GM19395 (cell line): Measurements from ENCODE around the gene INAFM2.

Source experiments
- ATAC-seq: cut with Tn5 transposase; IDR thresholded peaks from one replicate; pipeline ENCODE4 v1.9.1; 2021; ENCODE audit warnings: mild to moderate bottlenecking, moderate library complexity; ENCODE audit not compliant: unreplicated experiment

INAFM2 gene

GRCh38 chr15:40287505-40287904 is 36.0 kb upstream of the INAFM2 start:
- no peak for ATAC-seq

- no peak for ATAC-seq
Measured at GRCh38 chr15:40287968-40288367, 35.5 kb upstream of the INAFM2 start.

DNA sequence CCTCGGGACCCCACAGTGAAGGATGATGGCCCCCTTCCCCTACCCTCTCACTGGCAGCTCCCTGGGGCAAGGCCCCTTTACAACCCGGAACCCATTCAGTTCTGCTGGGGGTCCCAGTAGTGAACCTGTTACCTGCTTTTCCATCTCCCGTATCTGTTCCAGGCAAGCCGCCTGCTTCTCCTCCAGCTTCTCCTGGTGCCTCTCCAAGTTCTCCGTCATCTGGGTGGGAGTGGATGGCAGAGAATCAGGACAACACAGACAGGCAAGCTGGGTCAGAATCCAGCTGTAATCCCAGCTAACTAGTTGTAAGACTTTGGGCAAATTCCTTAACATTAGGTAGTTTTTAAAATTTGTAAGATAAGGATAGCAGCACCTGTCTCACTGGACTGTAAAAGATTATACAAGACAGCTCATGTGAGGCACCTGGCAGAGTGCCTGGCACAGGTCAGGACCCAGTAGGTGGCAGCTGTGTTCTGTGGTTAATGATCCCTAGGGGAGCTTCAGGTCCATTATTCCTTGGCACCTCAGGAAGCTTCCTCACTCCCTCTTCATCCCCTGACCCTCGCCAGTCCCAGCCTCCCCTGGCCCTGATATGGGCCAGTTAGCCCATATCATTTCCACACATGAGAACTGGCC is 34.2 kb upstream of the INAFM2 start:
- ATAC-seq = no peak

DNA sequence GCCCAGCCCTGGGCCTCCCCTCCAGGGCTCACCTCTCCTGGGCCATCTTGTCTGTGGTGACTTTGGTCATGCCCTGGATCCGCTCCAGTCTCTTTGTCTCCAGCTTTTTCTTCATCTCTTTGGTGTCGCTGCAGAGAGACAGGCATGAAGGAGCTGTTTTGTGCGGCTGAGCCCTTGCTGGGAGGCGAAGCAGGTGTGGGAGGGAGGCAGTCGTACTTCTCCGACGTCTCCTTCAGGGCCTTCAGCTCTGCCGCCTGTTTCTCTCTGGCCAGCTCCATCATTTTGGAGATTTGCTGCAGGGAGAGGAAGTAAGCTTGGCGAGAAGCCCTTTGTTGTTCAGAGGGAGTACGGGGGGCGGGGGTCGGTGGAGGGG is 33.0 kb upstream of the INAFM2 start:
- no peak for ATAC-seq

GRCh38 chr15:40290918-40291574 is 32.4 kb upstream of the INAFM2 start:
- no peak for ATAC-seq

GRCh38 chr15:40292246-40292645 is 31.2 kb upstream of the INAFM2 start:
- ATAC-seq = no peak

GRCh38 chr15:40293006-40293405 is 30.5 kb upstream of the INAFM2 start:
- no peak for ATAC-seq

DNA sequence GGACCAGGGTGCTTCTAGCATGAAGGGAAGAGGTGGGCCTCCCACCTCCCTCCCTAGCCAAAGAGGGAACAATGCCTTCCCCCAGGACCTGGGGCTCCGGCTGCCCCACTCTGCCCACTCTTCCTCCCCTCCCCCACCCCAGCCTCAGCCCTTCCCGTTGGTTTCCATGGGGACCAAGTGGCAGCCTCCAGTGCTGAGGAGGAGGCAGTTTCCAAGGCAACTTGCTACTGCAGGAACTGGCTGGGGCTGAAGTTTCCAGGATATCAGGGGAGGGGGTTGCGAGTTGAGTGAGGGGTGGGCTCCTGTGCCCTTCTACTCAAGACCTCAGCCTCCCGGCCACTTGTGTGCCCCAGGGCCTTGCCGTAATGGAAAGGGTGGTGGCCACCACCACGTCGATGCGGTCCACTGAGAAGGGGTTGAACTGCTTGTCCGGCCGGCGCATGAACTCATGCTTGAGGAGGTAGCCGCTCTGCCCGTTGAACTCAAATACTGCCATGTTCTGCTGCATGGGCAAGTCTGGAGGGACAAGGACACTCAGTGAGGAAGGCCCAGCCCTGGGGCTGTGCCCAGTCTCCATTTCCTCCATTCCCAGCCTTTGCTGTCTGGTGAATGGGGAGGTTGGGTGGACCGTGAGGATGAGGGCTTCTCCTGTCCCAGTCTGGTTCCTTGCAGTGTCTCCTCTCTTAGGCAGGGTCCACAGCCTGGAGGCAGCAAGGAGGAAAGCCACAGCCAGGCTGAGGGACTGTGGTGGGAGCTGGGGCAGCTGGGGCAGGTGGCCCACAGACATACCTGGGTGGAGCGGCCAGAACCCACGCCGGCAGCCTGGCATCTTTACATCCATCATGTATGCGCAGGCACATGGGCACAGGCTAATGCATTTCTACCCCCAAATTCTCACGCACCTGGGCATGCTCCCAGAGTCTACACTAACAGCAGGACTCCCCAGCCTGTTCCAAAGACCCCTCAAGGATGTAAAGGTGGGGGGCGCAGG is 29.3 kb upstream of the INAFM2 start:
- no peak for ATAC-seq

GRCh38 chr15:40295297-40295696 is 28.2 kb upstream of the INAFM2 start:
- ATAC-seq = no peak

GRCh38 chr15:40295877-40296560 is 27.5 kb upstream of the INAFM2 start:
- ATAC-seq = no peak

- ATAC-seq = no peak
Measured at GRCh38 chr15:40296561-40297230, 26.8 kb upstream of the INAFM2 start.

- no peak for ATAC-seq
Measured at GRCh38 chr15:40297356-40297755, 26.1 kb upstream of the INAFM2 start.

DNA sequence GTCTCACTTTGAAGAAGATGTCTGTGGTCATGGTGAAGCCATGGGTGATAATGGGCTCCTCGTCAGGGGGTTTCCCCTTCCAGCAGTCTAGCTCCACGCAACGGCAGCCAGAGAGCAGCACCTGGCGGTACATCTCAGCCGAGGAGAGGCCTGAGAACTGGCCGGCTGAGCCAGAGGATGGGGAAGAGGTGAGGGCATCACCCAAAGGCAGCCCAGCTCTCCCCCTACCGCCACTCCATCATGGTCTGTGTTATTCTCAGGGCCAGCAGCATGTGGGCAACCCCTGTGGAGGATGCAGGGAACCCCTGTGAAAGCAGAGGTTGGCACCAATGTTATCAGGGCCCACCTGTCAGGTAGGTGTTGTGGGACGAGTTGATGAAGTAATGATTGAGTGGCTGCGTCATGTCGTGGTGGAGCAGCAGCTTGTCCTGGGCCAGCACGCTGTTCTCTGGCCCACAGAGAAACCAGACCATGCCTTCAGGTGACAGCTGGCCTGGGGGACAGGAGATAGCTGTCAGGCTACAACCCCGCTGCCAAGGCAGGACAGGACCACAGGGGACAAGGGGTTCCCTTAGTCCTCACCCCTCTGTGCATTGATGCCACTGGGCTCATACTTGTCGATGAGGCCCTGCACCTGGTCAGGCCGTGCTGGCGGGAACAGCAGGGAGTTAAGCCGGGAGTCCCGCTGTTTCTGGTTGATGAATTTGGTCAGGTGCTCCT is 25.1 kb upstream of the INAFM2 start:
- no peak for ATAC-seq

DNA sequence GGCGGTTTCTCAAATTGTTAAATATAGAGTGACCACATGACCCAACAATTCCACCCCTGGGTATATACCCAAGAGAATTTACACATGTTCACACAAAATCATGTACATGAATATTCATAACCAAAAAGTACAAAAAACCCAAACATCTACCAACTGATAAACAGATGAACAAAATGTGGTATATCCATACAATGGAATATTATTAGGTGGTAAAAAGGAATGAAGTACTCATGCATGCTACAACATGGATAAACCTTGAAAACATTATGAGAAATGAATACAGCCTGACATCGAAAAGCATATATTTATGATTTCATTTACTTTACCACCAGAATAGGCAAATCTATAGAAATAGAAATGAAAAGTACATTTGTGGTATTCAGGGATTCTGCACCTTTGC is 23.1 kb upstream of the INAFM2 start:
- ATAC-seq = no peak

GRCh38 chr15:40300771-40301170 is 22.7 kb upstream of the INAFM2 start:
- no peak for ATAC-seq

DNA sequence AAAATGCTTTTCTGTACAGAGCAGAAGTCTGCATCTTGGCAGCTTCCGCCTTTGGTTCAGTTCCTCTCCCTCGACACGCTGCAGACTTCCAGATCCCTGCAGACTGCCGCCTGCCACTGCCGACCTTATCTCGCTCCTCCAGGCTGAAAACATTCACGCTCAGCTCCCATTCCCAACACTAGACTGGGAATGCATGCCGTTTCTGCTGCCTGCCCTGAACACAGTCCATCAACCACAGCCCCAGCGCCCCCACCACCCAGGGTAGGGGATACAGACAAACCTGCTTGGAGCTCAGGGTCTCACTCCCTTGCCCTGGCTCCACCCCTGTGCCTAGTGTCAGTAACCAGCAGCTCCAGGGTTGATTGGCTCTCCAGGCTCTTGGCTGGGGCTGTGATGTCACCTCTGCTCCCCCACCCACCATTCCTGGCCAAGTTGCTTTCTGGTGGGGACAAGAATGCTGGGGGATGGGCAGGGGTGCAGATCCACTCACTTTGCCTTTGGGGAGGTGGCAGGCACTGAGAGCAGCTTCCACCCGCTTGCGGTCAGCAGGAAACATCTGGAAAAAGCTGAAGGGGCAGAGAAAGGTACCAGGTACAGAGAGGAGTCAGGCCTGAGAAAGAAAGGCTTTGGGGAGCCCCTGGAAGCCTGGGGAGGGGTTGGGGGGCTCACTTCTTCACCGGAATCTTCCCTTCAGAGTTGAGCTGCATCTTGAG is 21.9 kb upstream of the INAFM2 start:
- ATAC-seq = no peak

GRCh38 chr15:40302288-40302886 is 21.1 kb upstream of the INAFM2 start:
- no peak for ATAC-seq

DNA sequence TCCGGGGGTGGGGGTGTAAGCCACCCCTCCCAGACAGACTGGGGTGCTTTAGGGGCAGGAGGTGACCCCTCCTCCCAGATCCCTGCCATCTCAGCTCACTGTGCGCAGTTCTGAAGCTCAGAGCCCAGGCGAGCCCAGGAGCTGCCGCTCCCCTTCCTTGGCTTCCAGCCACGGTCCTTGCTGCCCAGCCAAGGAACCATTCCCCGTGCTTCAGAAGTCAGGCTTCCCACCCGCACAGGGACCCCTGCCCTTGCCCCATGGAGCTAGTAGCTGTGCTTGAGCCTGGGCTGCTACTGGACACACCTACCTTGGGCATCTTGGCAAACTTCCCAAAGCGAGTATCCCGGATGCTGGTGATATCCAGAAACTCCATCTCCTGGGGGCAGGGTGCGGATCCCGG is 20.5 kb upstream of the INAFM2 start:
- ATAC-seq = no peak

GRCh38 chr15:40303576-40303975 is 19.9 kb upstream of the INAFM2 start:
- ATAC-seq = no peak
